A673 (cell line): ENCODE data around the gene PDE4A.

ENCODE experiments used
- EZH2 ChIP-seq: fragments of 200-600 bp; sonication (generic); IDR thresholded peaks from 2 replicates; pipeline ENCODE4 v1.6.1; 2017; ENCODE audit warnings: borderline replicate concordance, low read depth, mild to moderate bottlenecking, mixed read lengths, antibody characterized with exemption, low read length; ENCODE audit not compliant: poor library complexity, severe bottlenecking
- TF ChIP-seq, protein P1 (sequence below): fragments of 300-800, 200-600 bp; sonication (generic); conservative IDR thresholded peaks from 2 replicates; pipeline ENCODE4 v1.5.1; 2017; ENCODE audit warnings: low read depth, mild to moderate bottlenecking, antibody characterized with exemption, low read length, moderate library complexity, mixed read lengths

DNA sequence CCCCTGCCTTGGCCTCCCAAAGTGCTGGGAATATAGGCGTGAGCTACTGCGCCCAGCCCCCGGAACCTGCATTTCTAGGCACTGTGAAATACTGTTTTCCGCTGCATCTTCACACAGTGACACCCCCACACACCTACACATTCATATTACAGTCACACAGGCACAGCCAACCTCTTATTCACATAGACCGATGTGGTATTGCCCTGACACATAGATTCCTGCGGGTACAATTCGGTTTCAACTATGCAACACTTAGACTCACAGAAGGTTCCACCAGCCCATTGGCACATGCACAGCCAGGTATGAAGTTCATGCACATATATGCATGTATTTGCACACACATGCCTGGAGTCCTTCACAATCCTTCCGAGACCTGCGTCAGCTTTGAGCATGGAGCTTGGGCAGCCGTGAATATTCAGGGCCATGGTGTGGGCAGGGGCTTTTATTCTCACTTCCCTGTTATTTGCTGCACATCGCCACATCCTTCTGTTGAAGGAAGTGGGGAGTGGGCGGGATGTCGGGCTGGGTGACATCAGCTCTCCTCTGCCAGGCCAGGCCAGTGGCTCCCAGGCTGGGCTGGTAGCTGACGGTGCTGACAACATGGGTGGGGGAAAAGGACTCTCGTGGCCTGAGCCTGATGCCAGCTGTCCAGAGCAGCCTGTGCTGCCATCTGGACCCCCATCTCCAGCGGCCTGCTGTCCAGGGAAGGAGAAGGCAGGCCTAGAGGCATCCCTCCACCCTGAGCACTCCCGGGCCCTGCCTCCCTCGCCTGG is 11.6 kb upstream of the PDE4A start:
- TF ChIP-seq EZH2: no peak
- TF ChIP-seq, protein P1, sequence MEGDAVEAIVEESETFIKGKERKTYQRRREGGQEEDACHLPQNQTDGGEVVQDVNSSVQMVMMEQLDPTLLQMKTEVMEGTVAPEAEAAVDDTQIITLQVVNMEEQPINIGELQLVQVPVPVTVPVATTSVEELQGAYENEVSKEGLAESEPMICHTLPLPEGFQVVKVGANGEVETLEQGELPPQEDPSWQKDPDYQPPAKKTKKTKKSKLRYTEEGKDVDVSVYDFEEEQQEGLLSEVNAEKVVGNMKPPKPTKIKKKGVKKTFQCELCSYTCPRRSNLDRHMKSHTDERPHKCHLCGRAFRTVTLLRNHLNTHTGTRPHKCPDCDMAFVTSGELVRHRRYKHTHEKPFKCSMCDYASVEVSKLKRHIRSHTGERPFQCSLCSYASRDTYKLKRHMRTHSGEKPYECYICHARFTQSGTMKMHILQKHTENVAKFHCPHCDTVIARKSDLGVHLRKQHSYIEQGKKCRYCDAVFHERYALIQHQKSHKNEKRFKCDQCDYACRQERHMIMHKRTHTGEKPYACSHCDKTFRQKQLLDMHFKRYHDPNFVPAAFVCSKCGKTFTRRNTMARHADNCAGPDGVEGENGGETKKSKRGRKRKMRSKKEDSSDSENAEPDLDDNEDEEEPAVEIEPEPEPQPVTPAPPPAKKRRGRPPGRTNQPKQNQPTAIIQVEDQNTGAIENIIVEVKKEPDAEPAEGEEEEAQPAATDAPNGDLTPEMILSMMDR: no peak
